Keratinocyte (primary cell): Measurements from ENCODE around the gene SAMD4A. TPM values are rescaled to one million over a fixed set of nuclear protein-coding genes. Genes with fewer than 3 reads are reported as not detected.

ENCODE experiments used
- DNase-seq: peaks from one replicate; pipeline ENCODE4 v3.0.0-alpha.2; 2011; ENCODE audit warnings: low read depth, missing footprints, low spot score
- FAIRE-seq: peaks from 2 replicates; lab custom pipeline; 2011; peaks lifted over from hg19 to GRCh38; lab: Jason Lieb, UNC
- H2AFZ ChIP-seq: 2 replicates; pipeline ENCODE4 v1.6.0; 2012; ENCODE audit warnings: low read length, control low read depth, inconsistent platforms; ENCODE audit not compliant: control insufficient read depth
- H3K27ac ChIP-seq: 2 replicates; pipeline ENCODE4 v1.5.1; 2011; ENCODE audit warnings: low read length; ENCODE audit not compliant: control insufficient read depth, insufficient read depth
- H3K27me3 ChIP-seq: 3 replicates; pipeline ENCODE4 v1.6.0; 2011; ENCODE audit warnings: low read length; ENCODE audit not compliant: control insufficient read depth, insufficient read depth; ENCODE audit errors: extremely low read depth
- H3K36me3 ChIP-seq, 2 experiments: 2 replicates in 1 of 2; 3 replicates in 1 of 2; pipeline ENCODE4 v1.5.1; 2011; ENCODE audit warnings: low read length in 2 of 2, mild to moderate bottlenecking in 1 of 2; ENCODE audit not compliant: control insufficient read depth in 2 of 2, insufficient read depth in 2 of 2; ENCODE audit errors: extremely low read depth in 1 of 2
- H3K4me1 ChIP-seq: 3 replicates; pipeline ENCODE4 v1.5.1; 2011; ENCODE audit warnings: low read length; ENCODE audit not compliant: control insufficient read depth, insufficient read depth; ENCODE audit errors: extremely low read depth
- H3K4me2 ChIP-seq: 3 replicates; pipeline ENCODE4 v1.6.0; 2011; ENCODE audit warnings: low read depth, low read length; ENCODE audit not compliant: control insufficient read depth, insufficient read depth; ENCODE audit errors: extremely low read depth
- H3K4me3 ChIP-seq, 3 experiments: fragments of 200-600 bp in 1 of 3; sonication (generic) in 1 of 3; 2 replicates in 2 of 3; 3 replicates in 1 of 3; pipeline ENCODE4 v1.5.1; 2011 to 2016; ENCODE audit warnings: low read length in 3 of 3, mild to moderate bottlenecking in 3 of 3, control low read depth in 2 of 3, inconsistent platforms in 1 of 3, low read depth in 1 of 3, mixed read lengths in 1 of 3, mixed run types in 1 of 3, moderate library complexity in 1 of 3; ENCODE audit not compliant: control insufficient read depth in 2 of 3, insufficient read depth in 2 of 3; ENCODE audit errors: extremely low read depth in 1 of 3
- H3K79me2 ChIP-seq: 2 replicates; pipeline ENCODE4 v1.6.0; 2012; ENCODE audit warnings: low read length; ENCODE audit not compliant: control insufficient read depth, insufficient read depth
- H3K9ac ChIP-seq: 3 replicates; pipeline ENCODE4 v1.6.0; 2011; ENCODE audit warnings: low read length; ENCODE audit not compliant: control insufficient read depth, insufficient read depth; ENCODE audit errors: extremely low read depth
- H3K9me1 ChIP-seq: 3 replicates; pipeline ENCODE4 v1.6.0; 2011; ENCODE audit warnings: low read length; ENCODE audit not compliant: control insufficient read depth, insufficient read depth; ENCODE audit errors: extremely low read depth
- H3K9me3 ChIP-seq: 2 replicates; pipeline ENCODE4 v1.5.1; 2012; ENCODE audit warnings: low read depth, low read length; ENCODE audit not compliant: control insufficient read depth
- H4K20me1 ChIP-seq: 3 replicates; pipeline ENCODE4 v1.6.0; 2011; ENCODE audit warnings: low read length; ENCODE audit not compliant: control insufficient read depth, insufficient read depth; ENCODE audit errors: extremely low read depth
- CTCF ChIP-seq, 3 experiments: IDR thresholded peaks in 1 of 3; conservative IDR thresholded peaks in 1 of 3; optimal IDR thresholded peaks in 1 of 3; 2 replicates in 2 of 3; 3 replicates in 1 of 3; pipeline versions ENCODE3 to v1.5.1; 2011; ENCODE audit warnings: low read length in 3 of 3, mild to moderate bottlenecking in 3 of 3, moderate library complexity in 2 of 3, control low read depth in 1 of 3, inconsistent platforms in 1 of 3; ENCODE audit not compliant: insufficient read depth in 2 of 3; ENCODE audit errors: extremely low read depth in 1 of 3
- EZH2 ChIP-seq: IDR thresholded peaks from one replicate; pipeline ENCODE4 v1.6.1; 2012; ENCODE audit warnings: inconsistent platforms, mild to moderate bottlenecking, low read length, moderate library complexity
- dilution Hi-C: fragments of 300-500 bp; cut with MboI; formaldehyde crosslinking; loops from one replicate; pipeline ENCODE4 v1.7.0; 2020; ENCODE audit warnings: low sequenced_read_pairs; ENCODE audit not compliant: extremely low pct_ligation_motif_present
- polyA plus RNA-seq, 5 experiments: library from polyadenylated mRNA; depleted of rRNA in 3 of 5; stranded (reverse) in 3 of 5; stranded (forward) in 1 of 5; unstranded in 1 of 5; fragments of >200 nt; gene quantifications; 1 replicate in 1 of 5; 2 replicates in 3 of 5; 3 replicates in 1 of 5; pipeline versions ENCODE4 v1.2.1 to v1.2.3, GENCODE V29; 2011 to 2012; ENCODE audit warnings: missing spikeins in 2 of 5, low read depth in 1 of 5, low replicate concordance in 1 of 5

SAMD4A gene
- polyA plus RNA-seq, 1 donor (not counting 4 experiments of a cell fraction or from before 2014, with no cell fraction given), result 16.2 TPM

GRCh38 chr14:54785136-54785777 is 218.3 kb downstream of the SAMD4A start:
- H4K20me1 ChIP-seq, result no peaks in the 10 kb centered on the region
- H3K9ac ChIP-seq, result no peak overlapping the region
- no peak overlapping the region for H3K27ac ChIP-seq
- no peaks in the 10 kb centered on the region for H3K4me1 ChIP-seq
- H2AFZ ChIP-seq, result no peak overlapping the region
- no peak for TF ChIP-seq EZH2
- no peak overlapping the region for H3K4me3 ChIP-seq
- FAIRE-seq (no peak), DNase-seq (no peak)
- no peaks in the 10 kb centered on the region for H3K9me3 ChIP-seq
- no peaks in the 10 kb centered on the region for H3K79me2 ChIP-seq
- no peaks in the 10 kb centered on the region for H3K9me1 ChIP-seq
- no peaks in the 10 kb centered on the region for H3K27me3 ChIP-seq
- no peak overlapping the region for H3K4me2 ChIP-seq
- peaks cover 39 to 60% of the 10 kb centered on the region in 2 experiments for H3K36me3 ChIP-seq
- dilution Hi-C loops, result no loop called here

GRCh38 chr14:54785778-54786770 is 219.1 kb downstream of the SAMD4A start:
- no peaks in the 10 kb centered on the region for H3K9me1 ChIP-seq
- H3K27ac ChIP-seq, result no peak overlapping the region
- no peak for DNase-seq
- no peak overlapping the region for H3K9ac ChIP-seq
- H3K4me1 ChIP-seq, result no peaks in the 10 kb centered on the region
- no peaks in the 10 kb centered on the region for H3K79me2 ChIP-seq
- no peak overlapping the region for H2AFZ ChIP-seq
- FAIRE-seq, result no peak
- no peaks in the 10 kb centered on the region for H4K20me1 ChIP-seq
- H3K36me3 ChIP-seq, result peaks cover 31 to 59% of the 10 kb centered on the region in 2 experiments
- H3K27me3 ChIP-seq, result no peaks in the 10 kb centered on the region
- H3K4me2 ChIP-seq, result no peak overlapping the region
- no peaks in the 10 kb centered on the region for H3K9me3 ChIP-seq
- H3K4me3 ChIP-seq, result no peak overlapping the region
- no peak for TF ChIP-seq CTCF (optimal IDR thresholded peaks at IDR 0.05 in 1 of 3, IDR thresholded peaks at IDR 0.05 in 1 of 3, conservative IDR thresholded peaks at IDR 0.05 in 1 of 3; ENCODE audit: extremely low read depth in 1 of 3, insufficient read depth in 2 of 3, low read length in 3 of 3)
- TF ChIP-seq EZH2, result no peak
- dilution Hi-C loops, result no loop called here
